Stimulated activated naive CD4-positive, alpha-beta T cell treated with Interleukin-2 at 50 U/mL for 16 hours (primary cell): ENCODE data around the gene FUT8.
"Not testable (repeated sequence)": the region's sequence is repeated elsewhere in the genome, so short reads cannot be mapped to it uniquely, and the experiment has no call there.

Source experiments
- DNase-seq: peaks from one replicate; lab custom pipeline; 2025; lab: John Stamatoyannopoulos, UW

FUT8 gene

DNA sequence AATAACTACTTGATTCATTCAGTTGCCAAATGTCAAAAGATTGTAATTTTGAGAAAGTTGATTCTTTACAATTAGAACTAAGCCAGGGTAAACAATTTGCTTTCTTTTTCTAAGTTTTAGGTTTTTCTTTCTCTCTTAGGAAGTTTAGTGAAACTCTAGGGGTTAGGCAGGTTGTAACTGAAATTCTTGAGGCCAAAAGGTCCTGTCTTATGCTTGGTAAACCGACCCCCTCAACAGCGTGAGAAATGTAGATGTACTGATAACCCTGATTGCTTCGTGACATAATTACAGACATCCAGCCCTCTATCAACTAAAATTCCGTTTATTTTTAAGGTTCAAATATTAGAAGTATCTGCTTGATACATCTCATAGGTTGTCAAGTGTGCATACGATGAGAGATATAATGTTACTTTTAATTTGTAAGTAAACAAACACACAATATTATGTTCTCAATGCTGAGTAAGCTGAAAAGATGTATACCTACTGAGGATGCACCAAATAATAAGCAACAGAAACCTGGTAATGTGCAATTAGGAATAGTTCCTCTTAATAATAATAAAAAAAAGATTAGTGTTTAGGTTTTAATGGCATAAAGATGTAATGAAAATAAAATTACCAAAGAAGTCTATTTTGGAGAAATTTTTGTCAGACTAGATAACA lies 7.2 kb downstream of the FUT8 start:
- no peak for DNase-seq

- no peak for DNase-seq
Measured at GRCh38 chr14:65421201-65421981, 8.9 kb downstream of the FUT8 start.

DNA sequence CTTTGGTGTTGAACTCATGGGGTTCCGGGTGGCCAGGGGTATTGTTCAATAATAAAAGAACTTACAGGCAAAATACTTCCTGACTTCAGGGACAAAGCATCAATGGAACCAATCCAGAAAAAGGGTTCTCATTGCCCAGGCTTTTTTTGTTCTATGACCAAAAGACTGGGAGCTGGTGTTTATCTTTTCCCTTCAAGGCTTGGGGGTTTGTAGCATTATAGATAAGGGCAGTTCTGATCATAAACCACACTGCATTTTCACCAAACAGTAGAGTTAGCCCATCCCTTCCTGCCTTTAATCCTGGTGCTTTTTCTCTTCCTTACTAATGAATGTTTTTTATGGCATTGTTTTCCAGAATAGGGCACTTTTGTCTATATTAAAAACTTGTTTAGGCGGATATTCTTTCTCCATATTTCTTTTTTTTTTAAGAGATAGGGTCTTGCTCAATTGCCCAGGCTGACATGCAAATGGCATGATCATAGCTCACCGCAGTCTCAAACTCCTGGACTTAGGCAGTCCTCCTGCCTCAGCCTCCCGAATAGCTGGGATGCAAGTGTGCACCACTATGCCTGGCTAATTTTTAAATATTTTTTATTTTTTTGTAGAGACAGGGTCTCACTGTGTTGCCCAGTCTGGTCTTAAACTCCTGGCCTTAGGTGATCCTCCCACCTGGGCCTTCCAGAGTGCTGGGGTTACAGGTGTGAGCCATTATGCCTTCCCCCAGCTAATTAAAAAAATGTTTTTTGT lies 9.7 kb downstream of the FUT8 start:
- DNase-seq, result no peak

DNA sequence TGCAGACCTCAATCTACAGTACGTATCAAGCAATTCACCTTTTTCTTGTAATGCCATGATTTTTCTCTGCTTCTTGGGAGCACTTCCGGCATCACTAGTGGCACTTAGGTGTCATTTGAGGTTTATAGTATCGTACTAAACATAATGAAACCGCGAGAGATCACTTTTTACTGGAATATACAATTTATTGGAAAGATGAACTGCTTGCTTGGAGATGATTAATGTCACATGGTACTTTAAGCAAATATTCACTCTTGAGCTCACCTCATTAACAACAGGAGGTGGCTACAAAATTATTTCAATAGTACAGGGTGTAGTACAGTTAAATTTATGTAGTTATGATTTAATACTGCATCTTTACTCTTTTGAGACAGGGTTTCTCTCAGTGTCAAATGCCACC lies 11.5 kb downstream of the FUT8 start:
- DNase-seq, result no peak

DNA sequence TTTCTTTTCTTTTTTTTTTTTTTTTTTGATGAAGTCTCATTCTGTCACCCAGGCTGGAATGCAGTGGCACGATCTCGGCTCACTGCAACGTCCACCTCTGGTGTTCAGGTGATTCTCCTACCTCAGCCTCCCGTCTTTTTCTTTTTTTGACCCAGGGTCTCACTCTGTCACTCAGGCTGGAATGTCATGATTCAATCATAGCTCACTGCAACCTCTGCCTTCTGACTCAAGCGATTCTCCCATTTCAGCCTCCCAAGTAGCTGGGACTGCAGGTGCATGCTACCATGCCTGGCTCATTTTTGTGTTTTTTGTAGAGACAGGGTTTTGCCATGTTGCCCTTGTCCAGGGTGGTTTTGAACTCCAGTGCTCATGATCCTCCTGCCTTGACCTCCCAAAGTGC lies 12.0 kb downstream of the FUT8 start:
- DNase-seq, result no peak

DNA sequence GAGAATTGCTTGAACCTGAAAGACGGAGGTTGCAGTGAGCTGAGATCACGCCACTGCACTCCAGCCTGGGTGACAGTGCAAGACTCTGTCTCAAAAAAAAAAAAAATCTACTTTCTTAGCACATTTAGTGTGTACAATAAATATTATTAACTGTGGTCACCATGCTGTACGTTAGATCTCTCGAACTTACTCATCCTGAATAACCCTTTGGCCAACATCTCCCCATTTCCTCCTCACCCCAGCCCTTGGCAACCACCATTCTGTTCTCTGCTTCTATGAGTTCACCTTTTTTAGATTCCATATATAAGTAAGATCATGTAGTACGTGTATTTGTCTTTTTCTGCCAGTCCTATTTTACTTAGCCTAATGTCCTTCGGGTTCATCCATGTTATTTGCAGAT lies 13.4 kb downstream of the FUT8 start:
- DNase-seq, result no peak

GRCh38 chr14:65426902-65427301 lies 14.4 kb downstream of the FUT8 start:
- not testable (repeated sequence) for DNase-seq

GRCh38 chr14:65428691-65429090 lies 16.2 kb downstream of the FUT8 start:
- no peak for DNase-seq

DNA sequence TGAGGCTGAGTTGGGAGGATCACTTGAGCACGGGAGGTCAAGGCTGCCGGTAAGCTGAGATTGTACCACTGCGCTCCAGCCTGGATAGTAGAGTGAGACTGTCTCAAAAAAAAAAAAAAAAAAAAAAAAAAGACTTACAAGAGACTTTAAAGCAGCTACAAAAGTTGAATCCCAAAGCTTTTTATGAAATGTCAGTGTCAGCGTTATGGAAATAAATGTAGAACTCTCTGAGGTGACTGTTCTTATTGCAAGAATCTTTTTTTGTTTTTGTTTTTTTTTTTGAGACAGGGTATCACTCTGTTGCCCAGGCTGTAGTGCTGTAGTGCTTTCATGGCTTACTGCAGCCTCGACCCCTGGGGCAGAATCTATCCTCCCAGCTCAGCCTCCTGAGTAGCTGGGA lies 17.2 kb downstream of the FUT8 start:
- no peak for DNase-seq

GRCh38 chr14:65431245-65431644 lies 18.7 kb downstream of the FUT8 start:
- DNase-seq, result no peak

- DNase-seq, result no peak
Measured at GRCh38 chr14:65431951-65432350, 19.4 kb downstream of the FUT8 start.

GRCh38 chr14:65432361-65432948 lies 19.9 kb downstream of the FUT8 start:
- DNase-seq, result no peak

DNA sequence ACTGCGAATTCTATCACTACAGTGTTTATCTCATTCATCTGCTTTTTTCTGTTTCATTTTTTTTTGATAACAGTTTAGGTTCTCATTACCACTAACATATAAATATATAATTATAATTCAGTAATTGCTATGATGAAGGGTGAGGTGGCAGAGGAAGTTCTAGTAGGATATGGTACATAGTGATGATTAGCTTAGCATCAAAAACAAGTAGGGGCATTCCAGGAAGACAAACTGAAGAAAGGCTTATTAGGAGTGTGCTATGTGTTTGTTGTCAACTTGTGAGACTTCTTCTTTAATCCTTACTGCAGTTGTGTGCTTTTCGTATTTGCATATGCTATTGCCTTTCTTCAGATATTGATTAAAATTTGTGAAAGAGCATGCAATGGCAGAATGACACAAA lies 20.6 kb downstream of the FUT8 start:
- DNase-seq, result no peak

GRCh38 chr14:65433646-65434045 lies 21.1 kb downstream of the FUT8 start:
- no peak for DNase-seq

GRCh38 chr14:65434216-65434850 lies 21.8 kb downstream of the FUT8 start:
- no peak for DNase-seq

- DNase-seq, result no peak
Measured at GRCh38 chr14:65438266-65438933, 25.9 kb downstream of the FUT8 start.

DNA sequence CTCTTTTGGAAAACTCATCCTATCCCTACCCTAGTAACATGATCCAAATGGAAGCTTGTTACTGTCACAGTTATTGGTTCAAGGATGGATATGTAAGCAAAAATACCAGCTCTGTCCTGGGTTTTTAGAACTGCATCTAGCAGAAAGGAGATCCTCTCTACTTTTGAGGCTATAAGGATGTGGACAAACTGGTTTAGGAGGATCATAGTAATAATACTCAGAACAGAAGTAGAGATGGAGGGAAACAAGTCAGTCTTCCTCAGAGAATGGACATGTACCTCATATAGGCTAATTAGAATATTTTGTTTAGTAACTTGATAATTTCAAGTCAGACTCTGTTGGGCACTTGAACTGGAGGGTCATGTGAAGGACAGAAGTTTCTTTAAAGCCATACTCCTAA lies 26.6 kb downstream of the FUT8 start:
- no peak for DNase-seq

DNA sequence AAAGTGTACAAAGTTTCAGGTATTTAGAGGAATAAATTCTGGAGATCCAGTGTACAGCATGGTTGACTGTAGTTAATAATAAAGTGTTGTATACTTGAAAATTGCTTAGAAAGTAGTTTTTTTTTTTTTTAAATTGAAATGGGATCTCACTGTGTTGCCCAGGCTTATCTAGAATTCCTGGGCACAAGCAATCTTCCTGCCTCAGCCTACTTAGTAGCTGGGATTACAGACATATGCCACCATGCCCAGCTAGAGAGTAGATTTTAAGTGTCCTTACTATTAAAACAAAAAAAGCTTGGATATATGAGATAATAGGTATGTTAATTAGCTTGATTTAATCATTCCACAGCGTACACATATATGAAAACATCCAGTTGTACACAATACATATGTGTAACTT lies 27.7 kb downstream of the FUT8 start:
- DNase-seq, result no peak

- DNase-seq, result no peak
Measured at GRCh38 chr14:65444230-65444629, 31.7 kb downstream of the FUT8 start.

GRCh38 chr14:65446159-65446558 lies 33.6 kb downstream of the FUT8 start:
- DNase-seq, result no peak

DNA sequence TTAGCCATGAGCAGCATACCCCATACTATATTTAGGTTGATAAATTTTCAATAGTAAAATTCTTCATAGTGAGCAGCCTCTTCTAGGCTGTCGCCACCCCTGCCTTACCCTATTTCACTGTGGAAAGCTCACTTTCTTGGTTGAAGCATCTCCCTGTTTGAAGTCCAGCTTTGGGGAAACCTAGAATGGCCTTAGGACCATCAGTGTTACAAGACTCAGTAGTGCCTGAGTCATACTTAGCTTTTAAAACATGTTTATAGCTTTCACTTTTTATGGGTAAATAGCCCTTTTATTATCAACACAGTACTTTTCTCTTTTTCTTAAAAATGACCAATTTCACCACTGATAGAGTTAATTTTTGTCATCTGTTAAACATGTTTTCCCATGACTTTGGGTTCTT lies 37.1 kb downstream of the FUT8 start:
- DNase-seq, result no peak
